AG20443 (cell line): ENCODE measurements around the gene BICD2.
A peak's percentile ranks its signal among the peaks of the same experiment; 100 is the strongest.

ENCODE experiments used
- DNase-seq: peaks from one replicate; pipeline ENCODE4 v3.0.0; 2012; ENCODE audit warnings: low spot score, mixed read lengths

The BICD2 gene

GRCh38 chr9:92747459-92748232 lies 17.0 kb downstream of the BICD2 start:
- DNase-seq: peak; percentile 71

DNA sequence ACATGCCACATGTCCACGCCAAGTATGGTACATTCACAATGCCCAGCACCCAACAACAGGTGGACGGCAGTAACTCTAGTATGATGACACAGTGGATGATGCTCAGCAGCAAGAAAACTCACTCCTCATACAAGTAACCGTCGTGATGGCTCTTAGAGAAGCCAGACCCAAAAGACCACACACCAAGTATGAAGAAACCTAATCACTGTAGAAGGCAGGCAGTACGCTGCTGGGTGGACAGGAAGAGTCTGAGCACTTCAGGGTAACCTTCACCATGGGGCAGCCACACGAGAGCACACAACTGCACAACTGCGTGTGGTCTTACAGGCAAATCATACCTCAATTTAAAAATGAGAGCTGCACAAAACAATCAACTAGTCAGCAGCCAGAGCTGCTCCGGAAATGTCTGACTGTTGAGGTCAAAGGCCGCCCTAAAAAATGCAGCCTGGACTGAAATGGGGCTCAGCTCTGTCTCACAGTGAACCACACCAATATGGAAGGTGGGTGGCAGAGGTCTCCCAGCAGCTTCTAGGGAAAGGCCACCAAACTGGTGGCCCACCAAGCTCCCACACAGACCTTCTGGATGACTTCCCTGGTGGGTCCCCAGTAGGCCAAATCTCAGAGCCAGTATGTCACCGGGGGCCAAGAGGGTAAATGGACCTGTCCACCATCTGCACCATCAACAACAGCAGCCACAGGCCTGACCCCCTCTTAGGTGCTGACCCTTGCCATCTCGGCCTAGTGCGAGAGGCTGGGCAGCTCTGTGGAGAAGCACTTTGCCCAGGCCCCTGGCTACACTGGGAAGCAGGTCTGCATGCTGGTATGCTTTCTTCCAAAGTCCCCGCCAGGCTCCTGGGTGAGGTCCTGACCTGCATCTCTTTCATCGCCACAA lies 17.8 kb downstream of the BICD2 start:
- no peak for DNase-seq

DNA sequence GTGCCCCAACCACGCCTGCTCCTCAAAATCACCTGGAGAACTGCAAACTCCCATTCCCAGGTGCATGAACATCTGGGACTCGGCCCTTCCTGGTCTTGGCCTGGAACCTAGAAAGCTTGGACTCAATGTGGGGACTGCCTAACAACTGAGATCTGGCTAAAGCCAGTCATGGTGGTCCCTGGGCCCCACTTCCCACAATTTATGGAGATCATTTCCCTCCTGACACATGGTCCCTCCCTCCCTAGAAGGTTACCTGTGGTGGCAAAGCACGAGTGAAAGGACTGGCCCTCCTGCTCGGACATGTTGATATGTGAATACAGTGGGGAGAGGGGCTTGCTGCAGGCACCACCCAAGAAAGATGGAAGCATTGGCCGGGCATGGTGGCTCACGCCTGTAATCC lies 18.8 kb downstream of the BICD2 start:
- DNase-seq: no peak

- DNase-seq: no peak
Observed at GRCh38 chr9:92745331-92745730, 19.3 kb downstream of the BICD2 start.

DNA sequence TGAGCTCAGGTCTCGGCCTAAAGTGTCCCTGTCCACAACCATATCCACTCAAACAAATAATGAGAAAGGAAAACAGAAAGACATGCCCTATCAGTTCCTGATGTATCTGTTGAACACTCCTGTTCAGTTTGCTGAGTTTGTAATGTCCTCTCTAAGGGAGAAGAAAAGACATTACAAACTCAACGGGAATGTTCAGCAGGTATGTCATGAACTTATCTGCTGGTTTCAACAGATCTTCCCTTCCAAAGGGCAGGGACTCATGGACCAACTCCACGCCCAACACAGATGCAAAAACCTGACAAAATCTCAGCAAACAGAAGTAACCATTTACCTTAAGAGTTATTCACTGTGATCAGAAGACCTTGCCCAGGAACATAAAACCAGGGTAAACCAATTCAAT lies 23.7 kb downstream of the BICD2 start:
- no peak for DNase-seq

DNA sequence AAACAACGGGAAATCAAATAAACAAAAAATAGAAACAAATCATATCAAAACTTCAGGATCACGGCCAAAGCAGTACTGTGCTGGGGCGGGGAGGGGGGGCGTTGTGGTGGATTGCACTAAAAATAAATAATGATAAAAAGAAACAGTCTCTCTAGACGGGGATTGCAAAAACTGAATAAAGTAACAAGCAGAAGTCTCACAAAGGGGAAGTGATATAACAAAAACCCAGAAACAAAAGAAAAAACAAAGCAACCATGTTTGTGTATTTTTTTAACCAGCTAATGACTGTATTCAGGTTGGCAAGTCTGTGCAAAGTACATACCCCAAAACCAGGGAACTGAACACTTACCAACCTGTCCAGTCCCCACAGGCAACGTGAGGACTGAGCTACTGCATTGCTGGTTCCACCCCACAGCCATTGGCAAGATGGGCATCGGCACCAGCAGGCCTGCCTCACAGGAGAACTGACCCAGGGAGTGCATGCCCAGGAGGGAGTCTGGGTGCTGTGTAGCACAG lies 24.1 kb downstream of the BICD2 start:
- no peak for DNase-seq

DNA sequence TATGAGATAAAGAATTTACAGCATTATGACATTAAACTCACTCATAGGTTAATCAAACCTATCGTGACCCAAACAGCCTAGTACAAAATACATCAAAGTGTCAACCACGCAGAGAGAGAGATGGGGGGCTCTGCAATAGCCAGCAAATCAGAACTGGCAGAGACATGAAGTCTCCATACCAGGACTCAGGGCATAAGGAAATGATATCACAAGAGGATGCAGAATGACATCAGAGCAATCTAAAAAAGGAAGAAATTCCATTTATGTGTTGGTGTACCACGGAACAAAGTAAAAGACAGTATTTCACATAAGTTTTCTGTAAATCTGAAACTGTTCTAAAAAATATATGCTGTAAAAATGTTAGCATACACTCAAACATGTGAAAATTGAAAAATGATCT lies 24.6 kb downstream of the BICD2 start:
- DNase-seq: no peak

- no peak for DNase-seq
Observed at GRCh38 chr9:92739346-92739970, 25.2 kb downstream of the BICD2 start.

DNA sequence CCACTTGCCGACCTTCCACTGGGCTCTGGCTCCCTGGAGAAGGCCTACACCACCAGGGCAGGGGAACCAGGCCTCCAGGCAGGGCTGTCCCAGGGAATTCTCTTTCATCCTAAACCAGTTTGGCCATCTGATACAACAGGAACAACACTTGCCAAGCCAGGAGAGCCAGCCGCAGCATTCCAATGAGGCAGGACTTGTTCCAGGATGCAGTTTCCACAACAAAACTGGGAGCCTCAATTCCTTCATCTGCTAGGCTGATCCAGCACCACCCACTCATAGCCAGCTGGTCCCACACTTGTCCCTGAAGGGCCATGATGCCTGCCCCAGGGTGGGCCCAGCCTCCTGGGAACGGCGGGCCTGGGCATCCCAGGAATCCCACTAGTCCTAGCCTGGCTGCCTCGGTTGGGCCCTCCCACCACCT lies 26.0 kb downstream of the BICD2 start:
- peak; percentile 53 for DNase-seq

GRCh38 chr9:92737611-92738299 lies 26.9 kb downstream of the BICD2 start:
- no peak for DNase-seq

- no peak for DNase-seq
Observed at GRCh38 chr9:92737216-92737606, 27.4 kb downstream of the BICD2 start.

DNA sequence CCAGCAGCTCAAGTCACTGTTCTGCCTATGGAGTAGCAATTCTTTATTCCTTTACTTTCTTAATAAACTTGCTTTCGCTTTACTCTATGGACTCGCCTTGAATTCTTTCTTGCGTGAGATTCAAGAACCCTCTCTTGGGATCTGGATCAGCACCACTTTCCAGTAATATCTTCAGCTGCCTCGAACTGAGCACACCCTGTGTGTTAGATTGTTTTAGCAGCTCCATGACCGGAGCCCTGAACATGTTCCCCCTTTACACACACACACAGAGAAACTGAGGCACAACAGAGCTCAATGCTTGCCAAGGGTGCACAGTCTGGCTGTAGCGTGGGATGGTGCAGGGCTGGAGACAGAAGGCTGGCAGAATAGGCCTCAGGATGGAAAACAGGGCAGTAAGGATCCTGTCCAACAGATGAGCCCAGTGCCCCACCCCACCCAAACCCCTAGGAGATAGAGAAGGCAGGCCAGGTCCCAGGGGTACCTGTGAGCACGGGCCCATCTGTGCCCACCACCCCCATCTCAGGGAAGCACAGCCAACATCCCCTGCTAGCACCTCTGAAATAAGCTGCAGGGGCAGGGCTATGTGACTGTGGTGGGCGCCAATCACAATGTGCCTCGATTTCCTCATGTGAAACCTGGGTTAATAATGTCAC lies 27.9 kb downstream of the BICD2 start:
- no peak for DNase-seq

DNA sequence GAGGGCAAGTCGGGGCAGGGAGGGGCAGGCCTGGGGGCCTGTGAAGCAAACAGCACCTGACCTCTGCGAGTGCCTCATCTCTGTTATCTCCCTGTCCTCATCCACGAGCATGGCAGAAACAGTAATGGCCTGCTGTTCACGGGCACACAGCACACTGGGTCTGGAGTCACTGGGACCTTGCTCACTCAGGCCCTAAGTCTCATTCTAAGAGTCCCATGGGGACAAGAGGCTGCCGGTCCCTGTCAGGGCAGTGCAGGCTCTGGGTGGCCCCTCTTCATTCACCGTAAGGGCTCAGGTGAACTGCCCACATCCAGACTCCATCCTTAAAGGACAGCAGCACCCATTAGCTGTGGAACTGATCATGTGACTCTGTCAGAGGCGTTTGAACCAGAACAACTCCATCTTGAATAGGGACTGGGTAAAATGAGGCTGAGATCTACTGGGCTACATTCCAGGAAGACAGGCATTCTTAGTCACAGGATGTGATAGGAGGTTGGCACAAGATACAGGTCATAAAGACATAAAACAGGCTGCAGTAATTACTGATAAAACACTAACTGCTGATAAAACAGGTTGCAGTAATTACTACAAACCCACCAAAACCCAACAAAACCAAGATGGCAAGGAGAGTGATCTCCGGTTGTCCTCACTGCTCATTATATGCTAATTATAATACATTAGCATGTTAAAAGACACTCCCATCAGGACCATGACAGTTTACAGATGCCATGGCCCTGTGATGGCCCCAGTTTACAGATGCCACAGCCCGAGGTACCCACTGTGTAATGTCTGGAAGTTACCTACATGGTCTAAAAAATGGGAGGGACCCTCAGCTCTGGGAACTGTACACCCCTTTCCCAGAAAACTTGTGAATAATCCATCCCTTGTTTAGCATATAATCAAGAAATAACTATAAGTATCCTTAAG lies 28.7 kb downstream of the BICD2 start:
- DNase-seq: no peak

- DNase-seq: no peak
Observed at GRCh38 chr9:92734931-92735635, 29.6 kb downstream of the BICD2 start.

DNA sequence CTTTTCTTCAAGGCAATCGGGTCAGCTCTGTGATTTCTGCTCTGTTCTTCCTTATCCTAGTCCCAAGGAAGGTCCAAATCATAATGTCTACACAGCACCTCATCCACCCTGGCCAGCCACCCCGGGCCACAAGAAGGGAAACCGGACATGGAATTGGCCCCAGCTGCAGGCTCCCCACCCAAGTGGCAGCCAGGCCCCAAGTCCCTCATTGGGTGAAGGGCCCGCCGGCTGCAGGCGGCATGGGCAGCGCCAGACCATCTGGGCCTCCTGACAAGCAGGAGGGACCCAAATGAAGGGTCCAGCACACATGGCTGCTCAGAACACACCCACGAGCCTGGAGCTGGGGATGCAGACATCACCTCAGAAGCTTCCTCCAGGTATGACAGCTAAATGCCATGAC lies 33.7 kb downstream of the BICD2 start:
- no peak for DNase-seq

DNA sequence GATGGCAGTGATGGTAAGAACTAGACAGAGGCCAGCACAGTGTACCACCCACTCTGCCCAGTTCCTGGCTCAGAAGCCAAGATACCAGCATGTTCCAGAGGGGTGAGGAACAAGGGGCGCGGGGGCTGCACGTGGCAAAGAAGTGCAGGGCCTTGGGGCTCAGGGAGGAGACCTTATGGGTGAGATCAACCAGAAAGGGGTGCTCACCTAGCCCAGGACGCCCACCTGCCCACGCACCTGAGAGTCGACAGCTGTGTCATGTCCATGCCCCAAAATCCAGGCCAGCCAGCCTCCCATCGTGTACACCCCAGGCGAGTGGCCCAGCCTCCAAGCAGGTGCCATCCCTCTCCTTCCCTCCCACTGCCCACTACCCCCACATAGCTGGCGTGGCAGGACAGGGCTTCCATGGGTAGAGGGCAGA lies 34.9 kb downstream of the BICD2 start:
- no peak for DNase-seq

- peak; percentile 46 for DNase-seq
Observed at GRCh38 chr9:92728831-92729734, 35.5 kb downstream of the BICD2 start.
